Breast epithelium (tissue), 3 donors: ENCODE measurements around the gene CATSPER3.

Experiments used
- CTCF ChIP-seq, 3 donors: fragments of 450-650 bp; IDR thresholded peaks; one replicate each; pipeline ENCODE4 v1.5.1; 2016 to 2017; ENCODE audit warnings: antibody characterized with exemption in 3 of 3, mild to moderate bottlenecking in 3 of 3, moderate library complexity in 3 of 3
- POLR2AphosphoS5 ChIP-seq, 3 donors: sonication (generic); formaldehyde crosslinking; IDR thresholded peaks; one replicate each; pipeline ENCODE4 v1.6.1; 2017; ENCODE audit warnings: antibody characterized with exemption in 3 of 3

- TF ChIP-seq CTCF (IDR thresholded peaks at IDR 0.05) (no peak), POLR2AphosphoS5 (IDR thresholded peaks at IDR 0.05) (no peak)
Observed at GRCh38 chr5:134938030-134938429, 29.7 kb upstream of the CATSPER3 start.
